CD4-positive, alpha-beta T cell (primary cell): Measurements from ENCODE around the gene GSTA1. TPM values are rescaled to one million over a fixed set of nuclear protein-coding genes. Genes with fewer than 3 reads are reported as not detected.
"Not testable (repeated sequence)": the region's sequence is repeated elsewhere in the genome, so short reads cannot be mapped to it uniquely, and the experiment has no call there.

ENCODE experiments used
- ATAC-seq: fragments of 200-7000 bp; cut with Tn5 transposase; one replicate; pipeline ENCODE4 v1.10.0; 2022; ENCODE audit warnings: mild to moderate bottlenecking; ENCODE audit not compliant: poor library complexity
- CTCF ChIA-PET: fragments of 350-600 bp; sonication (Branson Sonifier 250); formaldehyde crosslinking; loops from one replicate; lab custom pipeline; 2021; ENCODE audit warnings: antibody characterized with exemption, inconsistent platforms; lab: Charles Lee
- POLR2A ChIA-PET: fragments of 350-600 bp; sonication (Branson Sonifier 250); formaldehyde crosslinking; loops from one replicate; lab custom pipeline; 2021; ENCODE audit warnings: antibody characterized with exemption, inconsistent platforms; lab: Charles Lee
- DNase-seq, 14 experiments: peaks; one replicate each; pipeline ENCODE4 v3.0.0-alpha.2; 2013 to 2020; ENCODE audit warnings: mixed read lengths in 2 of 14
- H3K27ac ChIP-seq, 2 donors: one replicate each; pipeline versions ENCODE4 v1.5.1 to v1.7.0; 2013; ENCODE audit warnings: low read length in 2 of 2, low read depth in 1 of 2, mild to moderate bottlenecking in 1 of 2
- H3K27me3 ChIP-seq, 2 experiments: 1 replicate in 1 of 2; 2 replicates in 1 of 2; pipeline versions ENCODE4 v1.6.1 to v1.7.0; 2013; ENCODE audit warnings: low read length in 2 of 2, control low read depth in 1 of 2, mild to moderate bottlenecking in 1 of 2, moderate library complexity in 1 of 2; ENCODE audit not compliant: insufficient read depth in 2 of 2, control insufficient read depth in 1 of 2
- H3K36me3 ChIP-seq: one replicate; pipeline ENCODE4 v1.6.1; 2013; ENCODE audit warnings: low read length, control low read depth; ENCODE audit not compliant: insufficient read depth
- H3K4me1 ChIP-seq: one replicate; pipeline ENCODE4 v1.6.1; 2013; ENCODE audit warnings: low read length, control low read depth; ENCODE audit not compliant: insufficient read depth
- H3K4me3 ChIP-seq: one replicate; pipeline ENCODE4 v1.5.1; 2013; ENCODE audit warnings: mild to moderate bottlenecking, low read length, moderate library complexity
- H3K9me3 ChIP-seq, 2 experiments: 1 replicate in 1 of 2; 2 replicates in 1 of 2; pipeline versions ENCODE4 v1.6.1 to v1.7.0; 2013; ENCODE audit warnings: low read length in 2 of 2, mild to moderate bottlenecking in 2 of 2, control low read depth in 1 of 2, moderate library complexity in 1 of 2; ENCODE audit not compliant: control insufficient read depth in 1 of 2, insufficient read depth in 1 of 2
- H3K27ac Mint-ChIP-seq: one replicate; pipeline ENCODE4 v1.8.0; 2020; ENCODE audit warnings: mixed read lengths
- H3K27me3 Mint-ChIP-seq: one replicate; pipeline ENCODE4 v1.8.0; 2021; ENCODE audit warnings: mixed read lengths
- H3K36me3 Mint-ChIP-seq: one replicate; pipeline ENCODE4 v1.8.0; 2021; ENCODE audit warnings: low read depth, mixed read lengths
- H3K4me1 Mint-ChIP-seq: one replicate; pipeline ENCODE4 v1.8.0; 2021; ENCODE audit warnings: low read depth, mixed read lengths
- H3K4me3 Mint-ChIP-seq: one replicate; pipeline ENCODE4 v1.8.0; 2020; ENCODE audit warnings: mild to moderate bottlenecking, mixed read lengths
- H3K9me3 Mint-ChIP-seq: one replicate; pipeline ENCODE4 v1.8.0; 2020; ENCODE audit warnings: mixed read lengths
- CTCF ChIP-seq: fragments of 200-600 bp; IDR thresholded peaks from one replicate; pipeline ENCODE4 v1.8.0; 2022; ENCODE audit warnings: antibody characterized with exemption, mild to moderate bottlenecking
- intact Hi-C, 2 experiments: fragments of 100-400 bp; cut with DNase I in 1 of 2; cut with micrococcal nuclease in 1 of 2; formaldehyde crosslinking; loops; one replicate each; pipeline versions ENCODE4 v1.15.1 to v1.9.0; 2023 to 2025; cut with DNase I, micrococcal nuclease
- total RNA-seq, 174 experiments: library from RNA in 2 of 174; stranded (reverse) in 2 of 174; gene quantifications; one replicate each; pipeline ENCODE4 v1.2.3 and lab custom pipeline; 2021 to 2026

Gene GSTA1
- total RNA-seq, 2 experiments from 2014 or later, result not detected

- Mint-ChIP-seq H3K27ac (no peak overlapping the region), H3K36me3 (no peaks in the 10 kb centered on the region), H3K9me3 (no peaks in the 10 kb centered on the region), H3K27me3 (peaks cover 53% of the 10 kb centered on the region), H3K4me1 (no peaks in the 10 kb centered on the region), H3K4me3 (no peak overlapping the region)
- DNase-seq, result no peak
- ATAC-seq, result no peak
- intact Hi-C loops, result no loop called here
- Histone ChIP-seq H3K4me3 (no peak overlapping the region), H3K27ac (no peak overlapping the region), H3K9me3 (no peaks in the 10 kb centered on the region), H3K4me1 (no peaks in the 10 kb centered on the region), H3K36me3 (no peaks in the 10 kb centered on the region), H3K27me3 (peaks cover 0 to 3% of the 10 kb centered on the region in 2 experiments)
- no peak for TF ChIP-seq CTCF
- CTCF ChIA-PET, result no interaction called here
- POLR2A ChIA-PET, result no interaction called here
These were observed 810 bp downstream of the GSTA1 start for GRCh38 chr6:52802806-52803205.

GRCh38 chr6:52801188-52801841, 2.3 kb downstream of the GSTA1 start:
- Histone ChIP-seq H3K9me3 (no peaks in the 10 kb centered on the region), H3K27ac (no peak overlapping the region), H3K4me3 (no peak overlapping the region), H3K36me3 (no peaks in the 10 kb centered on the region), H3K27me3 (peaks cover 0 to 3% of the 10 kb centered on the region in 2 experiments), H3K4me1 (no peaks in the 10 kb centered on the region)
- Mint-ChIP-seq H3K36me3 (no peaks in the 10 kb centered on the region), H3K27ac (no peak overlapping the region), H3K27me3 (peaks cover 60% of the 10 kb centered on the region), H3K9me3 (no peaks in the 10 kb centered on the region), H3K4me3 (no peak overlapping the region), H3K4me1 (no peaks in the 10 kb centered on the region)
- ChIA-PET POLR2A (no interaction called here), CTCF (no interaction called here)
- intact Hi-C loops, result no loop called here
- DNase-seq (no peak), ATAC-seq (no peak)
- no peak for TF ChIP-seq CTCF

GRCh38 chr6:52799272-52799671, 4.3 kb downstream of the GSTA1 start:
- intact Hi-C loops, H3K27ac Mint-ChIP-seq, H3K27me3 ChIP-seq, DNase-seq, ATAC-seq, H3K9me3 ChIP-seq, H3K36me3 Mint-ChIP-seq, H3K4me1 Mint-ChIP-seq, H3K9me3 Mint-ChIP-seq, H3K4me1 ChIP-seq, CTCF ChIA-PET, H3K27ac ChIP-seq, H3K4me3 Mint-ChIP-seq, H3K36me3 ChIP-seq, POLR2A ChIA-PET, H3K4me3 ChIP-seq: not testable (repeated sequence)
- H3K27me3 Mint-ChIP-seq, result peaks cover 62% of the 10 kb centered on the region

- H3K9me3 Mint-ChIP-seq, H3K4me1 ChIP-seq, H3K27me3 ChIP-seq, H3K36me3 Mint-ChIP-seq, intact Hi-C loops, H3K27ac Mint-ChIP-seq, H3K4me3 ChIP-seq, H3K4me3 Mint-ChIP-seq, H3K4me1 Mint-ChIP-seq, POLR2A ChIA-PET, H3K9me3 ChIP-seq, CTCF ChIA-PET, H3K36me3 ChIP-seq, H3K27ac ChIP-seq, DNase-seq, ATAC-seq: not testable (repeated sequence)
- peaks cover 54% of the 10 kb centered on the region for H3K27me3 Mint-ChIP-seq
These were observed 9.2 kb downstream of the GSTA1 start for GRCh38 chr6:52794366-52794765.
